ENCODE data around the gene KLHL26. TPM values are rescaled to one million over a fixed set of nuclear protein-coding genes. Genes with fewer than 3 reads are reported as not detected.
A peak's percentile ranks its signal among the peaks of the same experiment; 100 is the strongest.

The KLHL26 gene
- total RNA-seq, 1 donor from 2014 or later: 12.3 TPM

DNA sequence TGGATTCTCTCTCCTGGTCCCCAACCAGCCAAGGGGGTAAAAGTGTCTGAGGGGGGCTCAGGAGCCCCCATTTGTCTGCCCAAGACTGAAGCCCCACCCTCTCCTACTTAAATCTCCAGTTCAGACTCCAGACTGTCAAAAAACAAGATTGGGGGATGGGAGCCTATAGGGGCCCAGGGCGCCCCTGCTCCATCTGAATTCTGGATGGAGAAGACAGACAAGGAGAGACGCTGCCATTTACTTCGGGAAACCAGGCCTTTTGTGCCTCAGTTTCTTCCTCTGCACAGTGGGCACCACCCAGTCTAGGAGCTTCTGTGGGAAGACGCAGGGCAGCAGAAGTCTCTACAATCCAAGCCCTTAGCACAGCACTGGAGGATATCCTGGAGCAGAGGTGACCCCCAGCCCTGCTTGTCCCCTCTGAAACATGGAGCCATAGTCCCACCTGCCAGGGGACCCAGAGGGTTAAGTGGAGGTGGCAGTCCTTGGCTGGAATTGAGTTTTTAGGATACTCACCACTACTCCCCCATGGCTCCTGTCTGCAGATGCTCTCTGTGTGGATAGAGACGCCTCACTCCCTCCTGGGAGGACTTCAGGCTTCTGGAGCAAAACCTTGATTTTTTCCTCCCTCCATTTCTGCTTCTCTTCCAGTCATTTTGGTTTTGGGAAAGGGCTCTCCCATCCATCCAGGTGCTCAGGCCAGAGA lies 28.6 kb upstream of the KLHL26 start:
- Mint-ChIP-seq H3K4me3 (no peak overlapping the region), H3K9me3 (no peaks in the 10 kb centered on the region), H3K27me3 (ENCODE audit: low read depth) (peaks cover 79% of the 10 kb centered on the region), H3K36me3 (ENCODE audit: low read depth) (no peaks in the 10 kb centered on the region), H3K4me1 (peaks cover 29% of the 10 kb centered on the region), H3K27ac (ENCODE audit: unreplicated experiment) (no peak overlapping the region)
- TF ChIP-seq, protein P1, sequence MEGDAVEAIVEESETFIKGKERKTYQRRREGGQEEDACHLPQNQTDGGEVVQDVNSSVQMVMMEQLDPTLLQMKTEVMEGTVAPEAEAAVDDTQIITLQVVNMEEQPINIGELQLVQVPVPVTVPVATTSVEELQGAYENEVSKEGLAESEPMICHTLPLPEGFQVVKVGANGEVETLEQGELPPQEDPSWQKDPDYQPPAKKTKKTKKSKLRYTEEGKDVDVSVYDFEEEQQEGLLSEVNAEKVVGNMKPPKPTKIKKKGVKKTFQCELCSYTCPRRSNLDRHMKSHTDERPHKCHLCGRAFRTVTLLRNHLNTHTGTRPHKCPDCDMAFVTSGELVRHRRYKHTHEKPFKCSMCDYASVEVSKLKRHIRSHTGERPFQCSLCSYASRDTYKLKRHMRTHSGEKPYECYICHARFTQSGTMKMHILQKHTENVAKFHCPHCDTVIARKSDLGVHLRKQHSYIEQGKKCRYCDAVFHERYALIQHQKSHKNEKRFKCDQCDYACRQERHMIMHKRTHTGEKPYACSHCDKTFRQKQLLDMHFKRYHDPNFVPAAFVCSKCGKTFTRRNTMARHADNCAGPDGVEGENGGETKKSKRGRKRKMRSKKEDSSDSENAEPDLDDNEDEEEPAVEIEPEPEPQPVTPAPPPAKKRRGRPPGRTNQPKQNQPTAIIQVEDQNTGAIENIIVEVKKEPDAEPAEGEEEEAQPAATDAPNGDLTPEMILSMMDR (conservative IDR thresholded peaks at IDR 0.05): no peak
- DNase-seq (ENCODE audit: low read depth, low spot score): no peak

DNA sequence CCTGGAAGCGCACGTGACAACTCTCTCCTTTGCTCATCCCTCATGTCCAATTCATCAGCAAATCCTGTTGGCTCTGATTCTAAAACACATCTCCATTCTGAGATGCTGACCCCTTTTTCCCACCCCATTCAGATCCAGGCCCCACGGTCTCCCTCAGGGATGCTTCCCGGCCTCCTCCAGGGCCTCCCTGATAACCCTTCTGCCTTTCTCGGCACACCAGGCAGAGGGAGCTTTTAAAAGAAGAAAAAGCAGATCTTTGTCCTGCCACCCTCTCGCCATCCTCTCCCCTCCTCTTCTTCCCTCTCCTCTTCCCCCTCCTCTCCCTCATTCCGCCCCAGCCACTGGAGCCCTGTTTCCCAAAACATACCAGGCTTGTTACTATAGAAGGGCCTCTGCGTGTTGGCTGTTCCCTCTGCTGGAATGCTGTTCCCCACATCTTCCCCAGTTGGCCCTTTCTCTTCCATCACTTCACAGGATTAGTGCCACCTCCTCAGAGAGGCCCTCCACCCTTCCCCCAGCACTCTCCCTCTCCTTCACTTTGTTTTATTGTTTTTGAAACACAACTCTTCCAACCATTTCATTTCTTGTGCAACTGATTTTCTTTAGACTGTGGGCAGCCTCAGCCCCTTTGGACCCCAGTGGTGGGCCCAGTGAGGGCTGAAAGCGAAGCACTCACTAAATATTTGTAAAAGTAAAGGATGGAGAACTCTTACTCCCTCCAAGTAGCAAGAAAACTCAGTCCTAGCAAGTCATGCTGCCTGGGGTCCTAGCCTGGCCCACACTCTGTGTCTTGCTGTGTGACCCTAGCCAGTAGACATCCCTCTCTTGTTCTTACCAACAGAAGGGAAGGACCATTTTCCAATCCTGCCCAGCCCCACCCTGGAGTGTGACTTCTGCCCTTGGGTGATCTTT lies 27.8 kb upstream of the KLHL26 start:
- Mint-ChIP-seq H3K4me3 (peak overlapping the region; percentile 27), H3K4me1 (peaks cover 27% of the 10 kb centered on the region), H3K9me3 (no peaks in the 10 kb centered on the region), H3K27me3 (ENCODE audit: low read depth) (peaks cover 83% of the 10 kb centered on the region), H3K36me3 (ENCODE audit: low read depth) (no peaks in the 10 kb centered on the region), H3K27ac (ENCODE audit: unreplicated experiment) (no peak overlapping the region)
- DNase-seq (ENCODE audit: low read depth, low spot score): no peak
- TF ChIP-seq, protein P1 (conservative IDR thresholded peaks at IDR 0.05): no peak

DNA sequence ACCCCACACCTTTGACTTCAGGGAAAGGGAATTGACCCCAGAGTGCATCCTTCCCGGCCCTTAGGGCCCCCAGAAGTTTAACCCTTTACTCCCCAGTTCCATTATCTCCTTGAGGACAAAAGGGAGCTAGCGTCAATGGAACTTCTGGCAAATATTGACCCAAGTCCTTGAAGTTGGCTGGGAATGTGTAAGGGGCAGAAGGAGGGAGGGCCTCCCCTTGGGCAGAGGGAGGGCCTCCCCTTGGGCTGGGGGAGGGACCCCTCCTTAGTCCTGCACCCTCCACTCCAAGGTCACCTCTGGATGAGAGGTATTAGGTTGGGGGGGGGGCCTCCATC lies 27.1 kb upstream of the KLHL26 start:
- H3K4me3 Mint-ChIP-seq: peak overlapping the region; percentile 27
- peaks cover 83% of the 10 kb centered on the region for H3K27me3 Mint-ChIP-seq (ENCODE audit: low read depth)
- TF ChIP-seq, protein P1 (conservative IDR thresholded peaks at IDR 0.05): no peak
- DNase-seq (ENCODE audit: low read depth, low spot score): no peak
- H3K27ac Mint-ChIP-seq (ENCODE audit: unreplicated experiment): no peak overlapping the region
- H3K4me1 Mint-ChIP-seq: peaks cover 27% of the 10 kb centered on the region
- H3K9me3 Mint-ChIP-seq: no peaks in the 10 kb centered on the region
- no peaks in the 10 kb centered on the region for H3K36me3 Mint-ChIP-seq (ENCODE audit: low read depth)

DNA sequence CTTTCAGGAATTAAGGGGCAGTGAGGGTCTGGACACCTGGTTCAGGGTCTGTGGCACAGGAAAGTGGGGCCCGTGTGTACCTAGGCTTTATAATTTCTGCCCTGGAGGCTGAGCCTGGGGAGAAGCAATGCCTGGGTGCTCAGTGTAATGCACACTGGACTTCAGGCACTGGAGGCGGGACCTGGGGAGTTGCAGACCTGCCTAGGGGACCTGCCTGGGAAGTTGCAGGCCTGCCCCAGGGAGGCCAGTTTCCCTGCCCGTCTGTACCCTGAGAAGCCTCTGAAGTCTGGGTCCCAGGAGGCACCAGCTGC lies 26.6 kb upstream of the KLHL26 start:
- no peaks in the 10 kb centered on the region for H3K36me3 Mint-ChIP-seq (ENCODE audit: low read depth)
- H3K4me3 Mint-ChIP-seq: no peak overlapping the region
- no peak for DNase-seq (ENCODE audit: low read depth, low spot score)
- H3K27me3 Mint-ChIP-seq (ENCODE audit: low read depth): peaks cover 83% of the 10 kb centered on the region
- peaks cover 27% of the 10 kb centered on the region for H3K4me1 Mint-ChIP-seq
- H3K27ac Mint-ChIP-seq (ENCODE audit: unreplicated experiment): no peak overlapping the region
- TF ChIP-seq, protein P1 (conservative IDR thresholded peaks at IDR 0.05): no peak
- H3K9me3 Mint-ChIP-seq: no peaks in the 10 kb centered on the region

DNA sequence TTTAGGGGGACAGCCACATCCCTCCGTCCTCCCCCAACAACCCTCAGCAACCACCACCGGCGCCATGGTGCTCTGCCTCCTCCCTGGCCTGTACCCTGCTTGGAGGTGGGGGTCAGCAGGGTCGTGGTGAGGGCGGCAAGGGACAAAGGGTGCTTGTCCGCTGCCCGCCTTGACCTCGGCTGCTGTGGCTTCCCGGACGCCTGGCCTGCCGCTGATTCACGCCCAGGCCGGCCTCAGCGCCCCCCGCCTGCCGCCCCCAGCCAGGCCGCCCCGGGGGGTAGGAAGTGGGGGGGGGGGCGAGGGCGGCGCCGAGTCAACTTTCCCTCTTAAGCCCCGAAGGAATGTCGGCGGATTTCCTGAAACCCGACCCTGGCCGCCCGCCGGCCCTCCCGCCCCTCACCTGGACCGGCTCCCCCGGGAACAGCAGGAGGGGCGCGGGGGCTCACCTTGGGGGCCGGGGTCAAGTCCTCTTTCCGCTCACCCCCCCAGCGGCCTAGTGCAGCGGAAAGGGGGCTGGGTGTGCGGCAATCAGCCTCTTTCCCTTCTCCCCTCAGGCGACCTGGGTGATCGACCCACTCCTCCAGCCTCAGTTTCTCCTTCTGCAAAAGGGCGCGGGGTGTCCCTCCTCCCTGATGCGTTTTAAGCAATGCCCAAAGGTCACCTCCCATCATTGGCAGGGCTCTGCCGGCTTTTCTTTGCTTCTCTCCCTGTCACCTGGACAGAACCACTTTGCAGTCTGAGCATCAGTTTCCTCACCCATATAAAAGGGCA lies 26.1 kb upstream of the KLHL26 start:
- Mint-ChIP-seq H3K36me3 (ENCODE audit: low read depth) (no peaks in the 10 kb centered on the region), H3K9me3 (no peaks in the 10 kb centered on the region), H3K27me3 (ENCODE audit: low read depth) (peaks cover 83% of the 10 kb centered on the region), H3K27ac (ENCODE audit: unreplicated experiment) (no peak overlapping the region), H3K4me3 (peak overlapping the region; percentile 72), H3K4me1 (peaks cover 23% of the 10 kb centered on the region)
- DNase-seq (ENCODE audit: low read depth, low spot score): no peak
- TF ChIP-seq, protein P1 (conservative IDR thresholded peaks at IDR 0.05): no peak
